SK-N-SH (cell line): Measurements from ENCODE around the gene CFAP68. TPM values are rescaled to one million over a fixed set of nuclear protein-coding genes. Genes with fewer than 3 reads are reported as not detected.

Experiments
- CHD2 ChIP-seq: fragments of 150-350 bp; IDR thresholded peaks from 2 replicates; pipeline ENCODE4 v1.6.1; 2018; ENCODE audit warnings: low read length; ENCODE audit not compliant: partially characterized antibody
- ELF1 ChIP-seq: IDR thresholded peaks from 2 replicates; pipeline ENCODE4 v1.4.0; 2012
- EP300 ChIP-seq, 2 experiments: IDR thresholded peaks; 2 replicates each; pipeline versions ENCODE4 v1.4.0 to v1.6.1; 2012; ENCODE audit warnings: borderline replicate concordance in 1 of 2, low read depth in 1 of 2, low read length in 1 of 2
- FOSL2 ChIP-seq: IDR thresholded peaks from 2 replicates; pipeline ENCODE4 v1.4.0; 2012; ENCODE audit warnings: low read depth, mild to moderate bottlenecking, moderate library complexity, borderline replicate concordance
- FOXJ3 ChIP-seq: sonication (generic); formaldehyde crosslinking; IDR thresholded peaks from 2 replicates; pipeline ENCODE4 v1.5.1; 2020; ENCODE audit warnings: mild to moderate bottlenecking, missing genetic modification reagents
- MAX ChIP-seq: IDR thresholded peaks from 2 replicates; pipeline ENCODE4 v1.4.0; 2012; ENCODE audit warnings: low read depth
- MEF2A ChIP-seq: IDR thresholded peaks from 2 replicates; pipeline ENCODE4 v1.4.0; 2012; ENCODE audit warnings: low read depth, borderline replicate concordance
- MXI1 ChIP-seq: IDR thresholded peaks from 2 replicates; pipeline ENCODE4 v1.6.1; 2012; ENCODE audit warnings: mild to moderate bottlenecking, low read depth, low read length, improper control_type of control experiment
- NFIC ChIP-seq: IDR thresholded peaks from 2 replicates; pipeline ENCODE4 v1.4.0; 2012; ENCODE audit warnings: borderline replicate concordance
- NRF1 ChIP-seq: IDR thresholded peaks from 2 replicates; pipeline ENCODE4 v1.6.1; 2012; ENCODE audit warnings: low read depth, mild to moderate bottlenecking, low read length
- POLR2AphosphoS5 ChIP-seq: IDR thresholded peaks from 2 replicates; pipeline ENCODE4 v1.6.1; 2012; ENCODE audit warnings: low read depth, low read length
- RCOR1 ChIP-seq: fragments of 150-350 bp; IDR thresholded peaks from 2 replicates; pipeline ENCODE4 v1.6.1; 2017; ENCODE audit warnings: antibody characterized with exemption, low read length
- RFX5 ChIP-seq: IDR thresholded peaks from 2 replicates; pipeline ENCODE4 v1.6.1; 2012; ENCODE audit warnings: mild to moderate bottlenecking, improper control_type of control experiment, low read length
- SIN3A ChIP-seq: IDR thresholded peaks from 2 replicates; pipeline ENCODE4 v1.6.1; 2012; ENCODE audit warnings: low read depth, mild to moderate bottlenecking, low read length, moderate library complexity, borderline replicate concordance
- TAF1 ChIP-seq: IDR thresholded peaks from 2 replicates; pipeline ENCODE4 v1.6.1; 2012; ENCODE audit warnings: low read depth, mild to moderate bottlenecking, low read length, moderate library complexity, borderline replicate concordance
- TCF12 ChIP-seq: IDR thresholded peaks from 2 replicates; pipeline ENCODE4 v1.4.0; 2012
- TEAD4 ChIP-seq: IDR thresholded peaks from 2 replicates; pipeline ENCODE4 v1.4.0; 2012; ENCODE audit warnings: mild to moderate bottlenecking, borderline replicate concordance; ENCODE audit not compliant: insufficient read depth
- YY1 ChIP-seq: IDR thresholded peaks from 2 replicates; pipeline ENCODE4 v1.4.0; 2012; ENCODE audit warnings: low read depth, mild to moderate bottlenecking
- polyA plus RNA-seq, 3 experiments: library from polyadenylated mRNA; depleted of rRNA; stranded (reverse); fragments of >200 nt; gene quantifications; 2 replicates each; pipeline ENCODE4 v1.2.3, GENCODE V29; 2012
- TF ChIP-seq, protein P1 (sequence below): fragments of 200-600 bp; sonication (generic); IDR thresholded peaks from 2 replicates; pipeline ENCODE4 v1.6.1; 2017; ENCODE audit warnings: antibody characterized with exemption, mild to moderate bottlenecking, moderate library complexity
- TF ChIP-seq, protein P2 (sequence below): fragments of 150-350 bp; IDR thresholded peaks from 2 replicates; pipeline ENCODE4 v1.6.1; 2016; ENCODE audit warnings: mild to moderate bottlenecking, low read depth, low read length
- TF ChIP-seq, protein P3 (sequence below): IDR thresholded peaks from 2 replicates; pipeline ENCODE4; 2012
- TF ChIP-seq, protein P4 (sequence below): IDR thresholded peaks from 2 replicates; pipeline ENCODE4 v1.4.0; 2012; ENCODE audit warnings: low read depth, borderline replicate concordance

Gene CFAP68
- polyA plus RNA-seq, 1 of the 3 experiments (the other 2 are of a cell fraction), result 61.2 TPM

DNA sequence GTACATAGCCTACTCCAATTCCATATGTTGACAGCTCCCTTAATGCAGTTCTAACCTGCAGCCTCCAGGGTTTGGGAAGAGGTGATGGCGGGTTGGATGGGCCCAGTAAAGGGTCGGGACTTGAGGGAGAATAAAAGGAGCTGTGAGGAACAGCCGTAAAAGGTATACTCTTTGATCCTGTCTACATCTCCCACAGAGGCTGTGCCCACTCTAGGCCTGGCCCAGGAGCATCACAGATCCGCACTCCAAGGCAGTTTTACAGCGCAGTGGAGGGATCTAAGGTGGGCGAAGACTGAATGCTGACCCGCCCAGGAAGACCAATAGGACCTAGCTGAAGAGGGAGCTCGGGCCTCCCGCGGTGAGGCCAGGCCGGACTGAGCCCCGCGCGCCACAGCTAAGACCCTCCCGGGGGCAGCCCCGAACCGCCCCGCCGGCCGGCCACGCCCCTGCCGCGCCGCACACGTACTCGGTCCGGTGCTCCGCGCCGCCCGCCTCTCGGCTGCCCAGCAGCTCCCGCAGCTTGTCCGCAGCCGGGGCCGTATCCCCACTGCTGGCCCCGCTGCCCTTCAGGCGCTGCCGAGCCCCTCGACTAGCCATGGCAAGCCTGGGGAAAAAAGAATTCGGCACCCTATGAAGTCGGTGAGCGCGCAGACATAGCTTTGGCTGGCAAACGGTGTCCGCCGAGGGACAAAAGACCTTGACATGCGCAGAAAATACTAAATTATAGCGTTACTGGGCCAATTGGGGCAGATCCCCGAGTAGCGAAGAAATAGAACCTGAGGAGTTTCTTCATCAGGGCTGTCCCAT lies 8.3 kb upstream of the CFAP68 start, which contains the start of gene ALG9 (continued):
- TF ChIP-seq EP300 (IDR thresholded peaks at IDR 0.05; ENCODE audit: borderline replicate concordance in 1 of 2, low read depth in 1 of 2, low read length in 1 of 2) (no peak), FOXJ3 (no peak), RCOR1 (no peak), CHD2 (peak; percentile 6), FOSL2 (no peak), TEAD4 (no peak), SIN3A (peak; percentile 42; the same call in 1 of the 2 replicates), YY1 (peak; percentile 85), TAF1 (no peak; the same call in 1 of the 2 replicates), TCF12 (no peak), NFIC (no peak), ELF1 (no peak), MAX (peak; percentile 41; the same call in 1 of the 2 replicates), POLR2AphosphoS5 (peak; percentile 68), MEF2A (no peak), NRF1 (peak; percentile 47; the same call in 1 of the 2 replicates), MXI1 (peak; percentile 70), RFX5 (peak; percentile 50; the same call in 1 of the 2 replicates)
- TF ChIP-seq, protein P1, sequence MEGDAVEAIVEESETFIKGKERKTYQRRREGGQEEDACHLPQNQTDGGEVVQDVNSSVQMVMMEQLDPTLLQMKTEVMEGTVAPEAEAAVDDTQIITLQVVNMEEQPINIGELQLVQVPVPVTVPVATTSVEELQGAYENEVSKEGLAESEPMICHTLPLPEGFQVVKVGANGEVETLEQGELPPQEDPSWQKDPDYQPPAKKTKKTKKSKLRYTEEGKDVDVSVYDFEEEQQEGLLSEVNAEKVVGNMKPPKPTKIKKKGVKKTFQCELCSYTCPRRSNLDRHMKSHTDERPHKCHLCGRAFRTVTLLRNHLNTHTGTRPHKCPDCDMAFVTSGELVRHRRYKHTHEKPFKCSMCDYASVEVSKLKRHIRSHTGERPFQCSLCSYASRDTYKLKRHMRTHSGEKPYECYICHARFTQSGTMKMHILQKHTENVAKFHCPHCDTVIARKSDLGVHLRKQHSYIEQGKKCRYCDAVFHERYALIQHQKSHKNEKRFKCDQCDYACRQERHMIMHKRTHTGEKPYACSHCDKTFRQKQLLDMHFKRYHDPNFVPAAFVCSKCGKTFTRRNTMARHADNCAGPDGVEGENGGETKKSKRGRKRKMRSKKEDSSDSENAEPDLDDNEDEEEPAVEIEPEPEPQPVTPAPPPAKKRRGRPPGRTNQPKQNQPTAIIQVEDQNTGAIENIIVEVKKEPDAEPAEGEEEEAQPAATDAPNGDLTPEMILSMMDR, result peak; percentile 46
- TF ChIP-seq, protein P2, sequence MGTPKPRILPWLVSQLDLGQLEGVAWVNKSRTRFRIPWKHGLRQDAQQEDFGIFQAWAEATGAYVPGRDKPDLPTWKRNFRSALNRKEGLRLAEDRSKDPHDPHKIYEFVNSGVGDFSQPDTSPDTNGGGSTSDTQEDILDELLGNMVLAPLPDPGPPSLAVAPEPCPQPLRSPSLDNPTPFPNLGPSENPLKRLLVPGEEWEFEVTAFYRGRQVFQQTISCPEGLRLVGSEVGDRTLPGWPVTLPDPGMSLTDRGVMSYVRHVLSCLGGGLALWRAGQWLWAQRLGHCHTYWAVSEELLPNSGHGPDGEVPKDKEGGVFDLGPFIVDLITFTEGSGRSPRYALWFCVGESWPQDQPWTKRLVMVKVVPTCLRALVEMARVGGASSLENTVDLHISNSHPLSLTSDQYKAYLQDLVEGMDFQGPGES, result no peak
- TF ChIP-seq, protein P3, sequence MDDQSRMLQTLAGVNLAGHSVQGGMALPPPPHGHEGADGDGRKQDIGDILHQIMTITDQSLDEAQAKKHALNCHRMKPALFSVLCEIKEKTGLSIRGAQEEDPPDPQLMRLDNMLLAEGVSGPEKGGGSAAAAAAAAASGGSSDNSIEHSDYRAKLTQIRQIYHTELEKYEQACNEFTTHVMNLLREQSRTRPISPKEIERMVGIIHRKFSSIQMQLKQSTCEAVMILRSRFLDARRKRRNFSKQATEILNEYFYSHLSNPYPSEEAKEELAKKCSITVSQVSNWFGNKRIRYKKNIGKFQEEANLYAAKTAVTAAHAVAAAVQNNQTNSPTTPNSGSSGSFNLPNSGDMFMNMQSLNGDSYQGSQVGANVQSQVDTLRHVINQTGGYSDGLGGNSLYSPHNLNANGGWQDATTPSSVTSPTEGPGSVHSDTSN, result no peak; the same call in 1 of the 2 replicates
- TF ChIP-seq, protein P4, sequence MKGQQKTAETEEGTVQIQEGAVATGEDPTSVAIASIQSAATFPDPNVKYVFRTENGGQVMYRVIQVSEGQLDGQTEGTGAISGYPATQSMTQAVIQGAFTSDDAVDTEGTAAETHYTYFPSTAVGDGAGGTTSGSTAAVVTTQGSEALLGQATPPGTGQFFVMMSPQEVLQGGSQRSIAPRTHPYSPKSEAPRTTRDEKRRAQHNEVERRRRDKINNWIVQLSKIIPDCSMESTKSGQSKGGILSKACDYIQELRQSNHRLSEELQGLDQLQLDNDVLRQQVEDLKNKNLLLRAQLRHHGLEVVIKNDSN, result no peak
